Measurements from ENCODE around the gene PSTK.

PSTK gene

GRCh38 chr10:123027861-123028260, 47.7 kb downstream of the PSTK start:
- H3K27me3 ChIP-seq (ENCODE audit: low read length): no peaks in the 10 kb centered on the region
- H3K27ac ChIP-seq (ENCODE audit: low read depth, low read length): no peak overlapping the region
- no peaks in the 10 kb centered on the region for H3K36me3 ChIP-seq (ENCODE audit: low read length)
- H3K9ac ChIP-seq (ENCODE audit: low read length): no peak overlapping the region
- H3K9me2 ChIP-seq (replicated peaks; ENCODE audit: insufficient read depth, low read length): no peaks in the 10 kb centered on the region
- H3K4me2 ChIP-seq (ENCODE audit: low read depth, low read length, poor library complexity, severe bottlenecking): no peak overlapping the region
- no peak for TF ChIP-seq EZH2phosphoT487 (conservative IDR thresholded peaks at IDR 0.05; ENCODE audit: low read length)
- TF ChIP-seq CTCF (IDR thresholded peaks at IDR 0.05; ENCODE audit: insufficient read depth, low read length, poor library complexity, severe bottlenecking): no peak
- H4K20me1 ChIP-seq (ENCODE audit: low read depth, low read length): no peaks in the 10 kb centered on the region
- H3K4me3 ChIP-seq (ENCODE audit: insufficient read depth, low read length, poor library complexity, severe bottlenecking): no peak overlapping the region
- no peaks in the 10 kb centered on the region for H3F3A ChIP-seq (ENCODE audit: insufficient read depth)
- no peak overlapping the region for H2AFZ ChIP-seq (ENCODE audit: low read depth, low read length, severe bottlenecking)
- H3K79me2 ChIP-seq (ENCODE audit: insufficient read depth, low read length): no peaks in the 10 kb centered on the region
- no peaks in the 10 kb centered on the region for H3K9me3 ChIP-seq (ENCODE audit: insufficient read depth, low read length)

GRCh38 chr10:123031124-123031523, 50.9 kb downstream of the PSTK start:
- TF ChIP-seq CTCF (IDR thresholded peaks at IDR 0.05; ENCODE audit: insufficient read depth, low read length, poor library complexity, severe bottlenecking) (no peak), EZH2phosphoT487 (conservative IDR thresholded peaks at IDR 0.05; ENCODE audit: low read length) (no peak)
- no peaks in the 10 kb centered on the region for H3K9me3 ChIP-seq (ENCODE audit: insufficient read depth, low read length)
- H3K79me2 ChIP-seq (ENCODE audit: insufficient read depth, low read length): no peaks in the 10 kb centered on the region
- no peak overlapping the region for H3K9ac ChIP-seq (ENCODE audit: low read length)
- H3K27ac ChIP-seq (ENCODE audit: low read depth, low read length): no peak overlapping the region
- no peaks in the 10 kb centered on the region for H4K20me1 ChIP-seq (ENCODE audit: low read depth, low read length)
- H3K4me2 ChIP-seq (ENCODE audit: low read depth, low read length, poor library complexity, severe bottlenecking): no peak overlapping the region
- H3K9me2 ChIP-seq (replicated peaks; ENCODE audit: insufficient read depth, low read length): no peaks in the 10 kb centered on the region
- H2AFZ ChIP-seq (ENCODE audit: low read depth, low read length, severe bottlenecking): no peak overlapping the region
- no peaks in the 10 kb centered on the region for H3K27me3 ChIP-seq (ENCODE audit: low read length)
- H3K36me3 ChIP-seq (ENCODE audit: low read length): no peaks in the 10 kb centered on the region
- H3K4me3 ChIP-seq (ENCODE audit: insufficient read depth, low read length, poor library complexity, severe bottlenecking): no peak overlapping the region
- no peaks in the 10 kb centered on the region for H3F3A ChIP-seq (ENCODE audit: insufficient read depth)

GRCh38 chr10:123034332-123034731, 54.1 kb downstream of the PSTK start:
- Histone ChIP-seq H3K9ac (ENCODE audit: low read length) (no peak overlapping the region), H3K79me2 (ENCODE audit: insufficient read depth, low read length) (no peaks in the 10 kb centered on the region), H3K4me3 (ENCODE audit: insufficient read depth, low read length, poor library complexity, severe bottlenecking) (no peak overlapping the region), H3K9me2 (replicated peaks; ENCODE audit: insufficient read depth, low read length) (no peaks in the 10 kb centered on the region), H4K20me1 (ENCODE audit: low read depth, low read length) (no peaks in the 10 kb centered on the region), H3K36me3 (ENCODE audit: low read length) (no peaks in the 10 kb centered on the region), H3K27ac (ENCODE audit: low read depth, low read length) (no peak overlapping the region), H3K27me3 (ENCODE audit: low read length) (no peaks in the 10 kb centered on the region), H3K9me3 (ENCODE audit: insufficient read depth, low read length) (no peaks in the 10 kb centered on the region), H2AFZ (ENCODE audit: low read depth, low read length, severe bottlenecking) (no peak overlapping the region), H3K4me2 (ENCODE audit: low read depth, low read length, poor library complexity, severe bottlenecking) (no peak overlapping the region), H3F3A (ENCODE audit: insufficient read depth) (no peaks in the 10 kb centered on the region)
- TF ChIP-seq EZH2phosphoT487 (conservative IDR thresholded peaks at IDR 0.05; ENCODE audit: low read length) (no peak), CTCF (IDR thresholded peaks at IDR 0.05; ENCODE audit: insufficient read depth, low read length, poor library complexity, severe bottlenecking) (no peak)
